Measurements from ENCODE around the gene PACRG.
A peak's percentile ranks its signal among the peaks of the same experiment; 100 is the strongest.

- TF ChIP-seq, protein P1, sequence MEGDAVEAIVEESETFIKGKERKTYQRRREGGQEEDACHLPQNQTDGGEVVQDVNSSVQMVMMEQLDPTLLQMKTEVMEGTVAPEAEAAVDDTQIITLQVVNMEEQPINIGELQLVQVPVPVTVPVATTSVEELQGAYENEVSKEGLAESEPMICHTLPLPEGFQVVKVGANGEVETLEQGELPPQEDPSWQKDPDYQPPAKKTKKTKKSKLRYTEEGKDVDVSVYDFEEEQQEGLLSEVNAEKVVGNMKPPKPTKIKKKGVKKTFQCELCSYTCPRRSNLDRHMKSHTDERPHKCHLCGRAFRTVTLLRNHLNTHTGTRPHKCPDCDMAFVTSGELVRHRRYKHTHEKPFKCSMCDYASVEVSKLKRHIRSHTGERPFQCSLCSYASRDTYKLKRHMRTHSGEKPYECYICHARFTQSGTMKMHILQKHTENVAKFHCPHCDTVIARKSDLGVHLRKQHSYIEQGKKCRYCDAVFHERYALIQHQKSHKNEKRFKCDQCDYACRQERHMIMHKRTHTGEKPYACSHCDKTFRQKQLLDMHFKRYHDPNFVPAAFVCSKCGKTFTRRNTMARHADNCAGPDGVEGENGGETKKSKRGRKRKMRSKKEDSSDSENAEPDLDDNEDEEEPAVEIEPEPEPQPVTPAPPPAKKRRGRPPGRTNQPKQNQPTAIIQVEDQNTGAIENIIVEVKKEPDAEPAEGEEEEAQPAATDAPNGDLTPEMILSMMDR (IDR thresholded peaks at IDR 0.05) = peak in 5 of 6 experiments; percentile 18 to 69 (median 53)
- TF ChIP-seq POLR2A (IDR thresholded peaks at IDR 0.05) = no peak
Measured at GRCh38 chr6:163180874-163181541, 453.2 kb downstream of the PACRG start.
